Peyer's patch (tissue), 4 donors: ENCODE results near the gene COMMD2.

Experiments used
- CTCF ChIP-seq, 6 experiments: fragments of 450-650 bp in 4 of 6; fragments of 200-600 bp in 2 of 6; sonication (generic) in 1 of 6; IDR thresholded peaks; one replicate each; pipeline ENCODE4 v1.5.1; 2017 to 2019; ENCODE audit warnings: antibody characterized with exemption in 6 of 6, mild to moderate bottlenecking in 3 of 6, moderate library complexity in 1 of 6
- POLR2A ChIP-seq, 2 donors: fragments of 450-650 bp; IDR thresholded peaks; one replicate each; pipeline ENCODE4 v1.5.1; 2017; ENCODE audit warnings: antibody characterized with exemption in 2 of 2, mild to moderate bottlenecking in 2 of 2, moderate library complexity in 2 of 2

GRCh38 chr3:149768704-149769103 is 16.4 kb upstream of the COMMD2 start:
- TF ChIP-seq POLR2A (IDR thresholded peaks at IDR 0.05) (no peak), CTCF (IDR thresholded peaks at IDR 0.05) (no peak)
